HG03460 (cell line): ENCODE results near the gene CHST3.
"Not testable (repeated sequence)": the region's sequence is repeated elsewhere in the genome, so short reads cannot be mapped to it uniquely, and the experiment has no call there.

Experiments
- ATAC-seq: cut with Tn5 transposase; IDR thresholded peaks from one replicate; pipeline ENCODE4 v1.9.1; 2021; ENCODE audit not compliant: unreplicated experiment

CHST3 gene

DNA sequence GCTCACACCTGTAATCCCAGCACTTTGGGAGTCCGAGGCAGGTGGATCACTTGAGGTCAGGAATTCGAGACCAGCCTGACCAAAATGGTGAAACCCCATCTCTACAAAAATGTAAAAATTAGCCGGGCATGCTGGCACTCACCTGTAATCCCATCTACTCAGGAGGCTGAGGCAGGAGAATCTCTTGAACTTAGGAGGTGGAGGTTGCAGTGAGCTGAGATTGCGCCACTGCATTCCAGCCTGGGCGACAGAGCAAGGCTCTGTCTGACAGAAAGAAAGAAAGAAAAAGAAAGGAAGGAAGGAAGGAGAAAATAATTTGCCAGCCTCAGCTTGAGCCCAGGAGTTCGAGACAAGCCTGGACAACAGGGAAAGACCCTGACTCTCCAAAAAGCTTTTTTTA lies 24.7 kb downstream of the CHST3 start:
- ATAC-seq: not testable (repeated sequence)

GRCh38 chr10:71989661-71990454 lies 25.7 kb downstream of the CHST3 start:
- no peak for ATAC-seq

GRCh38 chr10:71990706-71991269 lies 26.6 kb downstream of the CHST3 start:
- ATAC-seq: no peak

DNA sequence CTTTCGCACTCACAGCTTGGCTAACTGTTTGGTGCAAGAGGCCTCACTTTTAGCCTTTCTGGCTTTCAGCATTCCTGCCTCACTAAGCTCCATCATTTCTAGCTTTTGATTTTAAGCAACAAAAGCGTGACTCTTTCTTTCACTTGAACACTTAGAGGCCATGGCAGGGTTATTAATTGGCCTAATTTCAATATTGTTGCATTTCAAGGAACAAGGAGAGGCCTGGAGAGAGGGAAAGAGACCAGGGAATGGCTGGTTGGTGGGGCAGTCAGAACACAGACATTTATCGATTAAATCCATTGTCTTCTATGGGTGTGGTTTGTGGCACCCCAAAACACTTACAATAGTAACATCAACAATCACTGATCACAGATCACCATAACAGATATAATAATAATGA lies 31.3 kb downstream of the CHST3 start:
- no peak for ATAC-seq

DNA sequence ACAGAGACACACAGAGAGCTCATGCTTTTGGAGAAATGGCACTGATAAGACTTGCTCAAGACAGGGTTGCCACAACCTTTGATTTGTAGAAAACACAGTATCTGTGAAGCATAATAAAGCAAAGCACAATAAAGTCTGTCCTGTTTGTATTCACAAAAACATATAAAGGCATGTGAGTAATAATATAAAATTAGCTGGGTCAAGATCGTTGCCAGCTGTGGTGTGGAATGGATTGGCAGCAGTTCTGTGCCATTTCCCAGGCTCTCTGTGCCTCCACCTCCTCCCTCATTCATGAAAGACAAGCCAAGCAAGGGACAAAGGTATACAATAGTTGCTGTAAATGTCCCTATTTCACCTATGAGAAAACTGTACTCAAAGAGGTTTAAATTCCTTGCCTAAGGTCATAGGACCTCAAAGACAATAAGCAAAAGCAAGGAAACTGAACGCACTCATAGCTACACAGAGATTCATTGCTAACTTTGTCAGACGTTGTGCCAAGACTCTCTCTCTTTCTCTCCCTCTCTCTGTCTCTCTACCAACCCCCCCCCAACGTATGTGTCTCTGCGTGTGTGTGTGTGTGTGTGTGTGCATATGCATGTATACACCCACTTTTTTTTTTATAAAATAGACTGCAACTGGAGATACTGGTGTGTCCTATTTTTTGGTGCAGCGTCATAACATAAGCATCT lies 31.8 kb downstream of the CHST3 start:
- ATAC-seq: no peak

GRCh38 chr10:71996592-71997371 lies 32.6 kb downstream of the CHST3 start:
- no peak for ATAC-seq

GRCh38 chr10:71998119-71998839 lies 34.1 kb downstream of the CHST3 start:
- no peak for ATAC-seq

DNA sequence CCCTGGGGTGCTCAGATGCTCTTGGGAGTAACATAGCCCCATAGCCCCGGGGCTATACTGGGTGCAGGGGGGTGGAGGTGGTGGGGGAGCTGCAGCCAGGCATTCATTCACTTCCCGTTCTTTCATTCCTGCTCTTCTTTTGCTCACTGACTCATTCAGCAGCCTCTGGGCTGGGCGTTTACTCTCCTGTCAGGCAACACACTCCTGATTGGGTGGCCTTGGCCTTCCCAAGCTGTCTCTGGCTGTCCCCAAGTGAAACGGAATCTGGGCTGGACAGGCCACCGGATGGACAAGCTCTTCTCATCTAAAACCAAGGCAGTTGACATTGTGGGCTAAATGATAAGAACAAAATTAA lies 34.6 kb downstream of the CHST3 start:
- no peak for ATAC-seq

DNA sequence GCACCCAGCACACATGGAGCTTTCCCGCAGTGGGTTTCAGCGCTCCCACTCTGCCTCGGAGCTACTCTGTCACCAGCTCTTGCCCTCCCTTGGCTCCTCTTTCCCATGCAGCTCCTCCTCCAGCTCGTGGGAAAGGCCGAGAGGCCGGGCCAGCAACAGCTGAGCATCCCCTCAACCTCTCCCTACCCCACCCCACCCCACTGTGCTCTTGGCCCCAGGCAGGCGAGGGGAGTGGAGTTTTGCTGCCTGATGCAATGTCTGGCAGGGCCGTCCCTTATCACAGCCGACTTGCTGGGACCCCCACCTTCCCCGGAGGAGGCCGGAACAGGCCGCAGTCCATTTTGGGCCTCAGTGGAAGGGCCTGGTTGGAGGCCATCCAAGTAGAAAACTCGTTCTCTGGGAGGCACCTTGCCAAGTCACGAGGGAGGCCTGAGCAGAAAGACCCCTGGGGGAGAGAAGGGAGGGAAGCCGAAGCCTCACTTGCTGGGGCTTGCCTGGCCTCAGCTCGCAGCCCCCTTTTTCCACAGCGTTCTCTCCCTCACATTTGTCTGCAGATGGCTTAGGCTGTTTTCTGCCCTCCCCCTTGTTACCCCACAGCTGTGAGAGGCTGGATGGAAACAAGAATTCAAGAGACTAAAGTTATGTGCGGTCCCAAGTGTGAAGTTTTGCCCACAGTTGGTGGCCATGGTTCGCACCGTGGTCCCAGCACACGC lies 35.3 kb downstream of the CHST3 start:
- ATAC-seq: no peak

DNA sequence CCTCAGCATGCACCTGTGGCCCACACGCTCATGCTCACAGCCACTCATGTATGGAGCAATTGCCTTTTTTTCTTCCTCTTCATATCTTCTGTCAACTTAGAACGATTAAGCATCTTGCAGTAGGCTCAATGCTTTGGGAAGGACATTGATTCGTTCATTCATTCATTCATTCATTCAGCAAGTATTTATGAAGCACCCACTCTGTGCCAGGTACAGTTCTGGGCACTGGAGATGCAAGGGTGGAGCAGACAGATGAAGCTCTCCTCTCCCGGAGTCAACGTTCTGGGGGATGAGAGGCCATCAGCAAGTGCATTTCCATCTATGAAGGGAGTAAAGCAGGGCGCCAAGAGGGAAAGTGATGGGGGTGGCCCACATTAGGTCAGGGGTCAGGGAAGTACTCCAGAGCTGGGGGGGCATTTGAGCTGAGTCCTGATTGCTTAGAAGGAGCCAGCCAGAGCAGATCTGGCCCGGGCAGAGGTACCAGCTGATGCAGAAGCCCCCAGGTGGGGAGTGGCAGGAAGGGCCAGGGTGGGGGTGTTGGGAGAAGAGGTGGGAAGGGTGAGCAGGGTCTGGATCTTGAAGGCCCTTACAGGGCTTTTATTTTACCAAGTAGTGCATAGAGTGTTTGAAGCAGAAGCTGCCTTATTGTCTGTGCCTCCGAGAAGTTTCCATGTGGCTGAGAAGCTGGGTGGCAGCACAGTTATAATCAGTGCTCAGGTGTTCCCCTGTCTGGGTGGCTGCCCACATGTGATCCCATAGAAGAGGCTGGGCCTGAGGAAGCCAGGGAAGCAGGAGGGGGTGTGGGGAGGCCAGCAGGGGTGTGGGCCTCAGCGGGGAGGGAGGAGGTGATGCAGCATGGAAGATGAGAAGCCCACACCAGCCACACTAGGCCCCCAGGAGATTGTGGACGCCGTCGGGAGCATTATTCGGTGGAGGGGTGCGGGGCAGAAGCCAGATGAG lies 36.2 kb downstream of the CHST3 start:
- no peak for ATAC-seq

DNA sequence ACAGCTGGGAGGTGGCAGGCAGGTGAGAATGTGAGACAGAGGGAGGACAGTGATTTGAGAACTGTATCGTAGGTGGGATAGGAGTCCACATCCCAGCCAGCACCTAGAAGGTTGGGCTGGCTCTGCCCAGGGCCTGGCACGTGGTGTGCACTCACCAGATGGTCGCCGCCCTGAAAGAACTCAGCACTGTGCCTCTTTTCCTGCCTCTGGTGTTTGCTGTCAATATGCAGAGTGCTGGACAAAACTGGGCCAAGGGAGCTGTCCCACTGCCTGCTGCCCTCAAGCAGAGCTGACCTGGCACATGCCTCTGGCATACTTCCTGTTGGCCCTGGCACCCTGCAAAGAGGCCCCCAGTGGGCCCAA lies 36.8 kb downstream of the CHST3 start:
- ATAC-seq: no peak

DNA sequence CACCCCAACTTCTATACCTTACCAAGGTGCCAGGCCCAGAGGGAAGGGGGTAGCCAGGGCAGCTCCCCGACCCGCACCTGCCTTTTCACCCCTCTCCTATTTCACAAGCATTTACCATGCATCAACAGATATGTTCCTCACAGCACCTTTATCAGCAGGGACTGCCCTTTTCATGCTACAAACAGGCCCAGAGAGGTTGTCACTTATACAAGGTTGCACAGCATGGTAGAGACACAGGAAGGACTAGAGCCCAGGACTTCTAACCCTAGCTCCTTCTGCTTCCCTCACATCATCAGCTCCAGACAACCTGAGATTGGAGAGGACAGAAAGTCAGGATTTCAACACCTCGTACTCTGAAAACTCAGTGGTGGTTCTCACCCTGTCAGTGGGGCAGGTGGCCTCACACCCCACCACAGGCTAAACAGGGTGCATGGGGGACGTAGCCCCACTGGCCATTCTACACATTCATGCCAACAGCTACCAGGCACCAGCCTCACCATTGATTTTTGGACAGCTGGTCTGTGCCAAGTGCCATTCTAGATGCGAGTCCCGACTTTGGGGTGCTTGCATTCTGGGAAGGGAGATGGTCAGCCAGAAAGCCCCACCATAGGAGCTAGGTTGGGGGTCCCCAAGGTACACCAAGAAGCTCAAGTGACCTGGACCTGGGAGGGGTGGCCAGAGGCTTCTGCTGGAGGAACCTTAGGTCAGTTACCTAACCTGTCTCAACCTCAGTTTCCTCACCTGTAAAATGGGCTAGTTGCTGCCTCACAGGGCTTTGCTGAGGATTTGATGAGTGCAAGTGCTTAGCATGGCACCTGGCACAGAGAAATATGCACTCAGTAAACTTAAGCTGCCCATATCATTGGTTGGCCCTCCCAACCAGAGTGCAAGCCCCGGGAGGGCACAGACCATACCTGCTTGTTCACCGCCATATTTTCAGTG lies 38.4 kb downstream of the CHST3 start:
- ATAC-seq: no peak

DNA sequence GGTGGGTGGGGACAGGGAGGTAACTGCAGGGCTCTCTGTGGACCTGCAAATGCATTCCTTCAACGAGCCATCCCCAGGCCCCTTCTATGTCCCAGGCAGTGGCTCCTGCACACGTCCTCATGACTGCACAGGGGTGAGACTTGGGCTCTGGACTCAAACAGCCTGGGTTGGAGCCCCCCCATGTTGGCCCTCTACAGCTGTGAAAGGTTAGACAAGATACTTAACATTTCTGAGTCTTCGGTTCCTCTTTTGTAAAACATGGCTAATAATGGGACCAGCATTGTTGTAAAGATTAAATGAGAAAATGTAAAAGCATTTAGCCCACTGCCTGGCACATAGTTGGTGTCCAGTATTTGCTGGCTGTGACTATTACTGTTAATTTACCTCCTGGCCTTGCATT lies 41.8 kb downstream of the CHST3 start:
- ATAC-seq: no peak

DNA sequence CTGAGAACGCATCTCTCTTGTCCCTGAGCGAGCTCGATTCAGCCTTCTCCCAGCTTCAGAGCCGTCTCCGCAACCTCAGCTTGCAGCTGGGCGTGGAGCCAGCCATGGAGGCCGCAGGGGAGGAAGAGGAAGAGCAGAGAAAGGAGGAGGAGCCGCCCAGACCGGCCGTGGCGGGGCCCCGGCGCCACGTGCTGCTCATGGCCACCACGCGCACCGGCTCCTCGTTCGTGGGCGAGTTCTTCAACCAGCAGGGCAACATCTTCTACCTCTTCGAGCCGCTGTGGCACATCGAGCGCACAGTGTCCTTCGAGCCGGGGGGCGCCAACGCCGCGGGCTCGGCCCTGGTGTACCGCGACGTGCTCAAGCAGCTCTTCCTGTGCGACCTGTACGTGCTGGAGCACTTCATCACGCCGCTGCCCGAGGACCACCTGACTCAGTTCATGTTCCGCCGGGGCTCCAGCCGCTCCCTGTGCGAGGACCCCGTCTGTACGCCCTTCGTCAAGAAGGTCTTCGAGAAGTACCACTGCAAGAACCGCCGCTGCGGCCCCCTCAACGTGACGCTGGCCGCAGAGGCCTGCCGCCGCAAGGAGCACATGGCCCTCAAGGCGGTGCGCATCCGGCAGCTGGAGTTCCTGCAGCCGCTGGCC lies 43.2 kb downstream of the CHST3 start:
- no peak for ATAC-seq

DNA sequence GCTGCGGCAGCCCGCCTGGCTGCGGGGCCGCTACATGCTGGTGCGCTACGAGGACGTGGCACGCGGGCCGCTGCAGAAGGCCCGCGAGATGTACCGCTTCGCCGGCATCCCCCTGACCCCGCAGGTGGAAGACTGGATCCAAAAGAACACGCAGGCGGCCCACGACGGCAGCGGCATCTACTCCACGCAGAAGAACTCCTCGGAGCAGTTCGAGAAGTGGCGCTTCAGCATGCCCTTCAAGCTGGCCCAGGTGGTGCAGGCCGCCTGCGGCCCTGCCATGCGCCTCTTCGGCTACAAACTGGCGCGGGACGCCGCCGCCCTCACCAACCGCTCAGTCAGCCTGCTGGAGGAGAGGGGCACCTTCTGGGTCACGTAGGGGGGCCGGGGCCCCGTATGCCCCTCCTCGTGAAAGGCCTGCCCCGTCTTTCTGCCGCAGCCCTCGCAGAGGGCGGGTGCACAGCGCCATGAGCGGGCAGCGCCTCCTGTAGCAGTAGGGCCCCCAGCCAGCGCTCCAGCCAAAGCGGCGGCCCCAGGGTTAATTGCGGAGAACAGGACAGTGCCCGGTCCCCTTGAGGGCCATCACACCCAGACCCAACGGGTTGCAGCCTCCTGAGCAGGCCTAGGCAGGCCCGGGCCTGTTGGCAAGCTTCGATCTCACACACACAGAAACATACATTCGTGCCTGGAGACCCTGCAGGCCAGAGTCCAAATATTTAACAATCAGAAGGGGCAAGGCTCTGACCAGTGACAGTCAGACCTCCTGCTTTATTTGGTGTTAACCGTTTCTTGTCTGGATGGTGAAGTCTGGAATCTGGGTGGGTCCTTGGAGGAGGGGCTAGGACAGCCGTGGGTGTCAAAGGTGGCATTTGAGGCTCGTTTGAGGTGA lies 44.1 kb downstream of the CHST3 start:
- ATAC-seq: no peak

GRCh38 chr10:72009051-72009424 lies 44.8 kb downstream of the CHST3 start:
- ATAC-seq: no peak
